ENCODE measurements around the gene NFYA. TPM values are rescaled to one million over a fixed set of nuclear protein-coding genes. Genes with fewer than 3 reads are reported as not detected.
A peak's percentile ranks its signal among the peaks of the same experiment; 100 is the strongest.

The NFYA gene
- total RNA-seq, 2 experiments from 2014 or later = 26.7 to 27.3 TPM

DNA sequence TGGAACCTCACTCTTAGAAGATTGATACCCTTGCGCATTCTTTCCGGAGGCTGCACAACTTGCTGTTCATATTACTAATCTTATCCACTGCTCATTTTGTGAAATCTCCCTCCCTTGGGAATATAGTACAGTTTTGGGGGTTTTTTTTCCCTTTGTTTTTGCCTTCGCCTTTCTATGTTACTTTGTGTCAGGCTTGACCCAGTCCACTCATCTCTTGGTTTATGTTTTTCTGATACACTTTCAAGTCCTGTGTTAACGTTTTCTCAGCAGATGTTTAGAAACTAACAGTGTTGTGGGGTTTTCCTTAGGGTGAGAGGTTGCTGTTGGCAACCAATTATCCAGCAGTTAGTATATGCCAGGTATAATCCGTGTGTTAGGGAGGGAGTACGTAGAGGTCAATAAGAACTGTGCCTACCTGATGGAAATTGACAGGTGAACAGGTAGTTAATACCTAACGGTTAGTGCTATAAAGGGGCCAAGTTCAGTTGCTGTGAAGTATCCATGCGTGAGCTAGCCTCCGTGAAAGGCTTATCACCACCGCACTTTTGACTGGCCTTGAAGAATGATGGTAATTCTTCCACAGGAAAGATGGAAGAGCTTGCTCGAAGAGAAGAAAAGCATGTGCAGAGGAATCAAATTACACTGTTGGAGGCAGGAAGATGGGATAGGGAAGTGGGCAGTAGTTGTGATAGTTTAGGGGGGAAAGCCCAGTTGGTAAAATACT lies 1.4 kb downstream of the NFYA start:
- H3K27me3 Mint-ChIP-seq = no peaks in the 10 kb centered on the region
- peak overlapping the region; percentile 88 for H3K27ac Mint-ChIP-seq
- peak overlapping the region; percentile 93 for H3K4me3 Mint-ChIP-seq
- H3K27me3 ChIP-seq (ENCODE audit: control insufficient read depth in 1 of 2, insufficient read depth in 2 of 2, low read length in 2 of 2) = no peaks in the 10 kb centered on the region
- TF ChIP-seq, protein P1, sequence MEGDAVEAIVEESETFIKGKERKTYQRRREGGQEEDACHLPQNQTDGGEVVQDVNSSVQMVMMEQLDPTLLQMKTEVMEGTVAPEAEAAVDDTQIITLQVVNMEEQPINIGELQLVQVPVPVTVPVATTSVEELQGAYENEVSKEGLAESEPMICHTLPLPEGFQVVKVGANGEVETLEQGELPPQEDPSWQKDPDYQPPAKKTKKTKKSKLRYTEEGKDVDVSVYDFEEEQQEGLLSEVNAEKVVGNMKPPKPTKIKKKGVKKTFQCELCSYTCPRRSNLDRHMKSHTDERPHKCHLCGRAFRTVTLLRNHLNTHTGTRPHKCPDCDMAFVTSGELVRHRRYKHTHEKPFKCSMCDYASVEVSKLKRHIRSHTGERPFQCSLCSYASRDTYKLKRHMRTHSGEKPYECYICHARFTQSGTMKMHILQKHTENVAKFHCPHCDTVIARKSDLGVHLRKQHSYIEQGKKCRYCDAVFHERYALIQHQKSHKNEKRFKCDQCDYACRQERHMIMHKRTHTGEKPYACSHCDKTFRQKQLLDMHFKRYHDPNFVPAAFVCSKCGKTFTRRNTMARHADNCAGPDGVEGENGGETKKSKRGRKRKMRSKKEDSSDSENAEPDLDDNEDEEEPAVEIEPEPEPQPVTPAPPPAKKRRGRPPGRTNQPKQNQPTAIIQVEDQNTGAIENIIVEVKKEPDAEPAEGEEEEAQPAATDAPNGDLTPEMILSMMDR (IDR thresholded peaks at IDR 0.05) = no peak
- H3K9me3 Mint-ChIP-seq = no peaks in the 10 kb centered on the region
- peak overlapping the region; percentile 89 to 95 for H3K27ac ChIP-seq (ENCODE audit: low read depth in 1 of 2, low read length in 2 of 2)
- peaks cover 40% of the 10 kb centered on the region for H3K36me3 Mint-ChIP-seq (ENCODE audit: low read depth)
- intact Hi-C loops (cut with DNase I, micrococcal nuclease) = loop anchor here (5.0 to 10.0 kb wide), 5 partner anchors 108 to 1959 kb away; partner anchors contain the start of genes FOXP4 (in 1 of the 2) and SAYSD1 (in 1 of the 2)
- peaks cover 18% of the 10 kb centered on the region for H3K36me3 ChIP-seq (ENCODE audit: insufficient read depth, low read length)
- peaks cover 23% of the 10 kb centered on the region for H3K4me1 ChIP-seq (ENCODE audit: insufficient read depth, low read length)
- ATAC-seq (ENCODE audit: poor library complexity) (no peak), DNase-seq (peak in 3 of 14 experiments; percentile 49 to 68 (median 67))
- ChIA-PET POLR2A (no interaction called here), CTCF (interaction anchor here (1.7 kb wide), 1 partner anchor 46 kb away, joined by 4 read pairs; no protein-coding TSS in a partner anchor)
- H3K4me3 ChIP-seq (ENCODE audit: low read length) = peak overlapping the region; percentile 70
- H3K4me1 Mint-ChIP-seq (ENCODE audit: low read depth) = peaks cover 60% of the 10 kb centered on the region
- no peaks in the 10 kb centered on the region for H3K9me3 ChIP-seq (ENCODE audit: control insufficient read depth in 1 of 2, insufficient read depth in 1 of 2, low read length in 2 of 2)

DNA sequence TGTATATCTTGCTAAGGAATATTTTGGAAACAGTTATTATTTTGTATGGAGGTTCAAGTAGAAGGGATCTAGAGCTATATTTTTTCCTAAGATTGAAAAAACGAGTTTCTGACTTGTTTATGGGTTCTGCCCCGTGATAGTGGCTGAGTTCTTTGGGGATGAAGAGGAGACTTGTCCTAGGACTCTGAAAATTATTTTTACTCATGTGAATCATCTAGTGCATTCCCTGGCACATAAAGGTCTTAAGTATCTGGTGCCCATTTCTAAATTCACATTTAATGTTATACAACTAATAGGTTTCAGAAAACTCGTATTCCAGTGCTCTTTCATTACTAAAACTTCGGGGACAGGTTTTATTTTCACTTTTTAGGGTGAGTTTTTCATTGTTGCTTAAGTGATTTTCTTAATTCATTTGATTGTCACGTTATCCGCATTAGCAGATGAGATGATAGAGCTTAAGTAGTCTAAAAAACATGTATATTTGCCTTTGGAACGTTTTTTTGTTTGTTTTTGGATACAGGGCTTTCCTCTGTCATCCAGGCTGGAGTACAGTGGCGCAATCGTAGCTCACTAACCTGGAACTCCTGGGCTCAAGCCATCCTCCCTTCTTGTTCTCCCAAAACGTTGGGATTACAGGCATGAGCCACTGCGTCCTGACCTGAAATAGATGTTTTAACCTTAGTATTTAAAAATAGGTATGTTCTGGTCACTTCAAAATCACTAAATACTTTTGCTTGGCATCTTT lies 2.1 kb downstream of the NFYA start:
- DNase-seq = no peak
- Histone ChIP-seq H3K27ac (ENCODE audit: low read depth in 1 of 2, low read length in 2 of 2) (peak overlapping the region; percentile 89 to 95), H3K4me3 (ENCODE audit: low read length) (peak overlapping the region; percentile 70), H3K9me3 (ENCODE audit: control insufficient read depth in 1 of 2, insufficient read depth in 1 of 2, low read length in 2 of 2) (no peaks in the 10 kb centered on the region), H3K27me3 (ENCODE audit: control insufficient read depth in 1 of 2, insufficient read depth in 2 of 2, low read length in 2 of 2) (no peaks in the 10 kb centered on the region), H3K4me1 (ENCODE audit: insufficient read depth, low read length) (peaks cover 25% of the 10 kb centered on the region), H3K36me3 (ENCODE audit: insufficient read depth, low read length) (peaks cover 19% of the 10 kb centered on the region)
- no peak for ATAC-seq (ENCODE audit: poor library complexity)
- POLR2A ChIA-PET = no interaction called here
- Mint-ChIP-seq H3K4me1 (ENCODE audit: low read depth) (peaks cover 66% of the 10 kb centered on the region), H3K27me3 (no peaks in the 10 kb centered on the region), H3K36me3 (ENCODE audit: low read depth) (peaks cover 41% of the 10 kb centered on the region), H3K9me3 (no peaks in the 10 kb centered on the region), H3K4me3 (peak overlapping the region; percentile 93), H3K27ac (peak overlapping the region; percentile 88)
- TF ChIP-seq, protein P1 (IDR thresholded peaks at IDR 0.05) = no peak
- CTCF ChIA-PET = interaction anchor here (1.7 to 2.0 kb wide), 2 partner anchors 47 to 107 kb away, joined by 4 read pairs; no protein-coding TSS in a partner anchor
- intact Hi-C loops (cut with DNase I, micrococcal nuclease) = loop anchor here (5.0 to 10.0 kb wide), 5 partner anchors 107 to 1960 kb away; partner anchors contain the start of genes FOXP4 (in 1 of the 2) and SAYSD1 (in 1 of the 2)
